H9 (cell line): ENCODE measurements around the gene DAZ3. TPM values are rescaled to one million over a fixed set of nuclear protein-coding genes. Genes with fewer than 3 reads are reported as not detected.
"Not testable (repeated sequence)": the region's sequence is repeated elsewhere in the genome, so short reads cannot be mapped to it uniquely, and the experiment has no call there.

ENCODE experiments used
- DNase-seq: peaks from one replicate; pipeline ENCODE4 v3.0.0-alpha.2; 2017
- H2AFZ ChIP-seq: one replicate; pipeline ENCODE4 v1.6.1; 2013; ENCODE audit warnings: mild to moderate bottlenecking, low read length, control low read depth, moderate library complexity
- H2AK5ac ChIP-seq: 2 replicates; pipeline ENCODE4 v1.6.1; 2013; ENCODE audit warnings: low read length, control low read depth, mixed read lengths; ENCODE audit not compliant: insufficient read length
- H2BK120ac ChIP-seq: one replicate; pipeline ENCODE4 v1.6.1; 2013; ENCODE audit warnings: low read depth, mild to moderate bottlenecking, low read length, control low read depth, inconsistent platforms; ENCODE audit not compliant: poor library complexity, severe bottlenecking
- H2BK12ac ChIP-seq: 2 replicates; pipeline ENCODE4 v1.6.1; 2013; ENCODE audit warnings: low read length, control low read depth, mixed read lengths, low read depth; ENCODE audit not compliant: insufficient read length
- H2BK15ac ChIP-seq: 2 replicates; pipeline ENCODE4 v1.6.1; 2013; ENCODE audit warnings: low read depth, low read length, control low read depth
- H2BK20ac ChIP-seq: one replicate; pipeline ENCODE4 v1.6.1; 2013; ENCODE audit warnings: low read depth, mild to moderate bottlenecking, low read length, control low read depth, inconsistent platforms; ENCODE audit not compliant: poor library complexity, severe bottlenecking
- H2BK5ac ChIP-seq: 2 replicates; pipeline ENCODE4 v1.6.1; 2013; ENCODE audit warnings: low read length, control low read depth, mixed read lengths; ENCODE audit not compliant: insufficient read length
- H3K14ac ChIP-seq: 2 replicates; pipeline ENCODE4 v1.6.1; 2013; ENCODE audit warnings: low read length, control low read depth; ENCODE audit not compliant: insufficient read depth
- H3K18ac ChIP-seq: 2 replicates; pipeline ENCODE4 v1.6.1; 2013; ENCODE audit warnings: low read depth, mild to moderate bottlenecking, mixed read lengths, low read length, control low read depth; ENCODE audit not compliant: insufficient read length
- H3K23ac ChIP-seq: 2 replicates; pipeline ENCODE4 v1.6.1; 2013; ENCODE audit warnings: low read length, control low read depth, mixed read lengths, low read depth; ENCODE audit not compliant: insufficient read length
- H3K23me2 ChIP-seq: 2 replicates; pipeline ENCODE4 v1.6.1; 2013; ENCODE audit warnings: low read depth, mild to moderate bottlenecking, mixed read lengths, low read length, control low read depth; ENCODE audit not compliant: insufficient read length, poor library complexity, severe bottlenecking
- H3K27ac ChIP-seq: 2 replicates; pipeline ENCODE4 v1.5.1; 2013; ENCODE audit warnings: low read length, control low read depth, mixed read lengths, low read depth; ENCODE audit not compliant: insufficient read length
- H3K27me3 ChIP-seq: 2 replicates; pipeline ENCODE4 v1.6.1; 2013; ENCODE audit warnings: low read length, control low read depth, inconsistent platforms; ENCODE audit not compliant: insufficient read depth
- H3K4ac ChIP-seq: 2 replicates; pipeline ENCODE4 v1.6.1; 2013; ENCODE audit warnings: low read depth, mild to moderate bottlenecking, control low read depth, inconsistent platforms, low read length, moderate library complexity
- H3K4me1 ChIP-seq: 2 replicates; pipeline ENCODE4 v1.6.1; 2013; ENCODE audit warnings: low read length, control low read depth, inconsistent platforms; ENCODE audit not compliant: insufficient read depth
- H3K4me2 ChIP-seq: 2 replicates; pipeline ENCODE4 v1.6.1; 2013; ENCODE audit warnings: low read length, control low read depth, mixed read lengths; ENCODE audit not compliant: insufficient read length, insufficient read depth
- H3K56ac ChIP-seq: 2 replicates; pipeline ENCODE4 v1.6.1; 2013; ENCODE audit warnings: low read depth, mild to moderate bottlenecking, mixed read lengths, low read length, control low read depth; ENCODE audit not compliant: insufficient read length
- H3K79me1 ChIP-seq: 2 replicates; pipeline ENCODE4 v1.6.1; 2013; ENCODE audit warnings: low read depth, mild to moderate bottlenecking, moderate library complexity, low read length, control low read depth, inconsistent platforms; ENCODE audit not compliant: insufficient read depth, poor library complexity, severe bottlenecking
- H3K79me2 ChIP-seq: 2 replicates; pipeline ENCODE4 v1.6.1; 2013; ENCODE audit warnings: low read length, control low read depth, inconsistent platforms; ENCODE audit not compliant: insufficient read depth
- H3K9ac ChIP-seq: 2 replicates; pipeline ENCODE4 v1.6.1; 2013; ENCODE audit warnings: low read length, control low read depth, mixed read lengths; ENCODE audit not compliant: insufficient read length; ENCODE audit errors: extremely low read depth
- H3K9me3 ChIP-seq: one replicate; pipeline ENCODE4 v1.6.1; 2013; ENCODE audit warnings: low read depth, low read length, inconsistent platforms; ENCODE audit not compliant: control insufficient read depth
- H3T11ph ChIP-seq: one replicate; pipeline ENCODE4 v1.6.1; 2013; ENCODE audit warnings: mild to moderate bottlenecking, low read length, control low read depth, inconsistent platforms
- H4K20me1 ChIP-seq: one replicate; pipeline ENCODE4 v1.6.1; 2013; ENCODE audit not compliant: control insufficient read depth, insufficient read length, insufficient read depth
- H4K5ac ChIP-seq: 2 replicates; pipeline ENCODE4 v1.6.1; 2013; ENCODE audit warnings: low read depth, mild to moderate bottlenecking, mixed read lengths, low read length, control low read depth; ENCODE audit not compliant: insufficient read length
- H4K8ac ChIP-seq: replicated peaks from 2 replicates; pipeline ENCODE4 v1.6.1; 2013; ENCODE audit warnings: low read length, control low read depth, mixed read lengths, low read depth; ENCODE audit not compliant: insufficient read length
- H4K91ac ChIP-seq: 2 replicates; pipeline ENCODE4 v1.6.1; 2013; ENCODE audit warnings: low read depth, mild to moderate bottlenecking, moderate library complexity, mixed read lengths, low read length, control low read depth; ENCODE audit not compliant: insufficient read length
- H3K27ac Mint-ChIP-seq, 3 experiments: 2 replicates in 2 of 3; 3 replicates in 1 of 3; pipeline ENCODE4 v1.8.0; 2020 to 2021; ENCODE audit warnings: mixed read lengths in 3 of 3, mild to moderate bottlenecking in 1 of 3, moderate library complexity in 1 of 3
- H3K27me3 Mint-ChIP-seq: 2 replicates; pipeline ENCODE4 v1.8.0; 2021; ENCODE audit warnings: low read depth, mild to moderate bottlenecking, moderate library complexity, mixed read lengths
- H3K36me3 Mint-ChIP-seq, 3 experiments: 2 replicates in 2 of 3; 3 replicates in 1 of 3; pipeline ENCODE4 v1.8.0; 2020 to 2021; ENCODE audit warnings: low read depth in 3 of 3, mixed read lengths in 3 of 3; ENCODE audit not compliant: insufficient read depth in 1 of 3
- H3K4me1 Mint-ChIP-seq, 2 experiments: 2 replicates each; pipeline ENCODE4 v1.8.0; 2020; ENCODE audit warnings: mixed read lengths in 2 of 2
- H3K4me3 Mint-ChIP-seq, 2 experiments: 2 replicates in 1 of 2; 3 replicates in 1 of 2; pipeline ENCODE4 v1.8.0; 2020 to 2021; ENCODE audit warnings: mild to moderate bottlenecking in 2 of 2, mixed read lengths in 2 of 2, moderate library complexity in 1 of 2
- H3K9me3 Mint-ChIP-seq, 2 experiments: 2 replicates in 1 of 2; 3 replicates in 1 of 2; pipeline ENCODE4 v1.8.0; 2020; ENCODE audit warnings: mild to moderate bottlenecking in 2 of 2, mixed read lengths in 2 of 2, moderate library complexity in 1 of 2
- WGBS: extraction: QIAGEN DNeasy Blood & Tissue Kit; methylation state at CpG from one replicate; pipeline ENCODE4 v1.1.7; 2013; ENCODE audit warnings: missing lambda C conversion rate, low lambda C conversion rate, mixed read lengths; ENCODE audit not compliant: insufficient read length; ENCODE audit errors: extremely low coverage; 5-methylcytosine and 5-hydroxymethylcytosine counted together
- total RNA-seq: library from RNA; stranded (reverse); gene quantifications from 2 replicates; pipeline ENCODE4 v1.2.1, GENCODE V29; 2021

The DAZ3 gene
- total RNA-seq, 1 experiment from 2014 or later: not detected

GRCh38 chrY:24825069-24825468, 11.9 kb upstream of the DAZ3 start:
- H3K27ac Mint-ChIP-seq, H3K9me3 ChIP-seq, H3K4me2 ChIP-seq, H3K27me3 ChIP-seq, H2AK5ac ChIP-seq, H3K4me1 Mint-ChIP-seq, H3K4ac ChIP-seq, H3K4me1 ChIP-seq, H3T11ph ChIP-seq, H2BK5ac ChIP-seq, H3K36me3 Mint-ChIP-seq, H3K79me1 ChIP-seq, H4K5ac ChIP-seq, H3K27me3 Mint-ChIP-seq, H2BK12ac ChIP-seq, H2AFZ ChIP-seq, H2BK15ac ChIP-seq, H3K14ac ChIP-seq, H3K4me3 Mint-ChIP-seq, H3K18ac ChIP-seq, H3K27ac ChIP-seq, H3K23me2 ChIP-seq, H2BK20ac ChIP-seq, H4K91ac ChIP-seq, H3K56ac ChIP-seq, H3K9ac ChIP-seq, H2BK120ac ChIP-seq, H4K20me1 ChIP-seq, H3K79me2 ChIP-seq, H3K23ac ChIP-seq, H3K9me3 Mint-ChIP-seq, H4K8ac ChIP-seq, DNase-seq: not testable (repeated sequence)
- WGBS: no CpG with 5 or more reads among the region's 4 CpGs

- not testable (repeated sequence) for H3K79me1 ChIP-seq, H3K23ac ChIP-seq, H3K4me1 ChIP-seq, H3K79me2 ChIP-seq, H3K27me3 Mint-ChIP-seq, H3K9ac ChIP-seq, H3K9me3 ChIP-seq, H3K4me2 ChIP-seq, H4K91ac ChIP-seq, DNase-seq, H3K18ac ChIP-seq, H3K4me3 Mint-ChIP-seq, H3K14ac ChIP-seq, H3T11ph ChIP-seq, H3K27ac ChIP-seq, H2BK20ac ChIP-seq, H2BK12ac ChIP-seq, H4K20me1 ChIP-seq, H3K9me3 Mint-ChIP-seq, H3K56ac ChIP-seq, H2BK120ac ChIP-seq, H2BK5ac ChIP-seq, H3K4me1 Mint-ChIP-seq, H4K5ac ChIP-seq, H3K4ac ChIP-seq, H2AFZ ChIP-seq, H3K36me3 Mint-ChIP-seq, H4K8ac ChIP-seq, H3K27ac Mint-ChIP-seq, H2BK15ac ChIP-seq, H3K27me3 ChIP-seq, H2AK5ac ChIP-seq, H3K23me2 ChIP-seq
- no CpG with 5 or more reads among the region's 4 CpGs for WGBS
Observed at GRCh38 chrY:24824184-24824879, 11.1 kb upstream of the DAZ3 start.
